Effector CD4-positive, alpha-beta T cell (primary cell): ENCODE measurements around the gene SSX2IP.
A peak's percentile ranks its signal among the peaks of the same experiment; 100 is the strongest.
"Not testable (repeated sequence)": the region's sequence is repeated elsewhere in the genome, so short reads cannot be mapped to it uniquely, and the experiment has no call there.

ENCODE experiments used
- DNase-seq: peaks from one replicate; pipeline ENCODE4 v3.0.0-alpha.2; 2020
- total RNA-seq: gene quantifications from one replicate; lab custom pipeline; 2026; lab: John Stamatoyannopoulos, UW

SSX2IP gene
- 9.2 reads per million, percentile 30 among the genes with 10 or more reads in this experiment for total RNA-seq

- peak; percentile 100 for DNase-seq
These were observed at the start of gene SSX2IP for GRCh38 chr1:84690397-84691121. Gene SSX2IP, minus strand, starts transcription at chr1:84690461. Its CDS starts 19,242 bp downstream, at chr1:84671219.

GRCh38 chr1:84738237-84738636 is 48.0 kb upstream of the SSX2IP start:
- no peak for DNase-seq

- DNase-seq: no peak
These were observed 47.3 kb upstream of the SSX2IP start for GRCh38 chr1:84737590-84737989.

GRCh38 chr1:84736944-84737343 is 46.7 kb upstream of the SSX2IP start:
- DNase-seq: no peak

GRCh38 chr1:84736445-84736844 is 46.2 kb upstream of the SSX2IP start:
- DNase-seq: no peak

GRCh38 chr1:84735483-84735882 is 45.2 kb upstream of the SSX2IP start:
- DNase-seq: no peak

GRCh38 chr1:84732520-84732919 is 42.3 kb upstream of the SSX2IP start:
- no peak for DNase-seq

- no peak for DNase-seq
These were observed 41.3 kb upstream of the SSX2IP start for GRCh38 chr1:84731519-84731918.

GRCh38 chr1:84727711-84728110 is 37.5 kb upstream of the SSX2IP start:
- not testable (repeated sequence) for DNase-seq

GRCh38 chr1:84726593-84727499 is 36.6 kb upstream of the SSX2IP start:
- no peak for DNase-seq

GRCh38 chr1:84724128-84724860 is 34.0 kb upstream of the SSX2IP start:
- DNase-seq: peak; percentile 27

GRCh38 chr1:84722794-84723193 is 32.5 kb upstream of the SSX2IP start:
- DNase-seq: no peak

GRCh38 chr1:84721872-84722271 is 31.6 kb upstream of the SSX2IP start:
- not testable (repeated sequence) for DNase-seq

- DNase-seq: no peak
These were observed 30.9 kb upstream of the SSX2IP start for GRCh38 chr1:84721152-84721551.

GRCh38 chr1:84720221-84720780 is 30.0 kb upstream of the SSX2IP start:
- no peak for DNase-seq

- no peak for DNase-seq
These were observed 29.4 kb upstream of the SSX2IP start for GRCh38 chr1:84719543-84720217.

GRCh38 chr1:84715342-84716019 is 25.2 kb upstream of the SSX2IP start:
- DNase-seq: no peak

GRCh38 chr1:84712276-84712874 is 22.1 kb upstream of the SSX2IP start:
- no peak for DNase-seq

GRCh38 chr1:84711869-84712268 is 21.6 kb upstream of the SSX2IP start:
- no peak for DNase-seq

GRCh38 chr1:84711121-84711520 is 20.9 kb upstream of the SSX2IP start:
- DNase-seq: no peak

- no peak for DNase-seq
These were observed 18.9 kb upstream of the SSX2IP start for GRCh38 chr1:84709131-84709530.
